ENCODE measurements around the gene ADCY5.

ADCY5 gene

GRCh38 chr3:123301331-123302184, 147.3 kb downstream of the ADCY5 start:
- no peak for ATAC-seq
- no peak for DNase-seq

DNA sequence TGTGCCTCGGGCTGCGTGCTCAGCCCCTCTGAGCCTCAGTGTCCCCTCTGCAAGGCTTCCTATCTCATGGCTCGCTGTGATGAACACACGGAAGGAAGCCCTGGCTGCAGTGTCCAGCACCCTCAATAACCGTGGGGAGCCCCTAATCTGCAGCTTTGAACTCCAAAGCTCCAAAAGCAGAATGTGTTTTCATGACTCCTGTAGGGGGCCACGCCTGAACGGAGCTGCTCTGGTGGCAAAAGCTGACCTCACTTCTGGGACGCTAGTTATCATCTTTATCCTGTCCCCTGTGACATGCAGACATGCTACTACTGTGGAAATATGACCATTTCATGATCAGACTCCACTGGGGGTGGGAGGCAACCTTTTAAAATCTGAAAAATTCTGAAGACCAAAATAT, 148.3 kb downstream of the ADCY5 start:
- DNase-seq, result no peak
- ATAC-seq, result no peak

GRCh38 chr3:123300056-123300455, 148.8 kb downstream of the ADCY5 start:
- DNase-seq, result no peak
- ATAC-seq, result no peak

- DNase-seq, result no peak
Measured at GRCh38 chr3:123299581-123299980, 149.3 kb downstream of the ADCY5 start.

DNA sequence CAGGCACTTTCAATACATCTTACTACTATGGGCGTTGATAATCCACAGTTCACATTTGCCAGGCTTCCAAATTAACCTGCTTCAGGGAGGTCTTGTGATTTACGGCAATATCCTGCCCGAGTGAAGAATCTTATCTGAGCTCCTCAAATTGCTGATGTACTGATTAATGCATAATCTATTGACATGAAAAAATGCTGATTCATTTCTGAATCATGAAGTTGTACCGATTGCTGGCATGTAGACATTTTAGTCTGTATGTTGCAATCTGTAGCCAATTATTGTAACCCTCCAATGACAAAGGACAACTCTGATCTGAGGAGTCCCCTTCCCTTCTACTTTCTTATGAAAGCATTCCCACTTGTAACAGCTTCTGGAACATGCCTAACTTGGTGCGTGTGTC, 150.0 kb downstream of the ADCY5 start:
- DNase-seq, result no peak
- ATAC-seq, result no peak

More at GRCh38 chr3:123299581-123299980, 149.3 kb downstream of the ADCY5 start:
- ATAC-seq, result no peak

DNA sequence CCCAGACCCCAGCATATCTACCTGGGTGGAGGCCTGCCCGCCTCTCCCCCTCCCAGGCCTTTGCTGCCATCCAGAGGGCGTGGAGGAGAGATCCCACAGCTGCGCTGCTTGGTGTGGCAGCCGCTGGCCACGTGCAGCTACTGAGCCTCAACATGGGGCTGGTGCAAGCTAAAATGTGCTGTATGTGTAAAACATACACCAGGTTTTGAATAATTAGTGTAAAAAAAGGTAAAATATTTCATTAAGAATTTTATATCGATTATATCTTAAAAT, 151.3 kb downstream of the ADCY5 start:
- ATAC-seq (no peak), DNase-seq (no peak)

- ATAC-seq (no peak), DNase-seq (no peak)
Measured at GRCh38 chr3:123296836-123297626, 151.9 kb downstream of the ADCY5 start.

DNA sequence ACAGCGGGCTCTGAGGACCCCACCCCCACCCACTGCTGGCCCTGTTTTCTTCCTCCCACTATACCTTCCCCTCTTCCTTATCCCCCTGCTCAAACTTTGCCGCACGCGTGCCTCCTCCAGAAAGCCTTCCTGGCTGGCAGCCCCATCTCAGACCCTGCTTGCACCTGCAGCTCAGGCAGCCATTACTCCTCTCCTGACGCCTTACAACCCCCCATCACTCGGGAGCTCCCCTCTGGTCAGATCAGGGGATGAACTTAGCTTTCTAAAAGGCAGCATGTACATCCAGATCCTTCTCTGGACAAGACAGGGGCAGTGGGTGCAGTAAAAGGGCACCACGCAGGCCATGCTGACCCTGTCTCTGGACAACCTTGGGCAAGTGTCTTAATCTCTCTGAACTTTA, 152.6 kb downstream of the ADCY5 start:
- no peak for ATAC-seq
- DNase-seq, result no peak

DNA sequence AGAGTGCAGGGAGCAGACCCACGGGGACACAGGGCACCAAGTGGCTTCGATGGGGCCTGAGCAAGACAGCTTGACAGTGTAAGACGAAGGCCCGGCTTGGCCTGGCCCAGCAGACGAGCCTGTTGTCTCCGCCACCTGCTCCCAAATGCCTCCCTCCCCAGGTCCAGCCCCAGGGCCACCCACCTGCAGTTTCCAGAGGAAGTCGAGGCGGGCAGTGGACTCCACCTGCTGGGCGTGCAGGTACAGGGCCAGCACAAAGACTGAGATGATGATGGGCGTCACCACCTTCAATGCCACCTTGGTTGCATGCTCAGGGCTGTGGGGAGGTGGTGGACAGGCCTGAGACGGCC, 153.0 kb downstream of the ADCY5 start:
- ATAC-seq (no peak), DNase-seq (no peak)

DNA sequence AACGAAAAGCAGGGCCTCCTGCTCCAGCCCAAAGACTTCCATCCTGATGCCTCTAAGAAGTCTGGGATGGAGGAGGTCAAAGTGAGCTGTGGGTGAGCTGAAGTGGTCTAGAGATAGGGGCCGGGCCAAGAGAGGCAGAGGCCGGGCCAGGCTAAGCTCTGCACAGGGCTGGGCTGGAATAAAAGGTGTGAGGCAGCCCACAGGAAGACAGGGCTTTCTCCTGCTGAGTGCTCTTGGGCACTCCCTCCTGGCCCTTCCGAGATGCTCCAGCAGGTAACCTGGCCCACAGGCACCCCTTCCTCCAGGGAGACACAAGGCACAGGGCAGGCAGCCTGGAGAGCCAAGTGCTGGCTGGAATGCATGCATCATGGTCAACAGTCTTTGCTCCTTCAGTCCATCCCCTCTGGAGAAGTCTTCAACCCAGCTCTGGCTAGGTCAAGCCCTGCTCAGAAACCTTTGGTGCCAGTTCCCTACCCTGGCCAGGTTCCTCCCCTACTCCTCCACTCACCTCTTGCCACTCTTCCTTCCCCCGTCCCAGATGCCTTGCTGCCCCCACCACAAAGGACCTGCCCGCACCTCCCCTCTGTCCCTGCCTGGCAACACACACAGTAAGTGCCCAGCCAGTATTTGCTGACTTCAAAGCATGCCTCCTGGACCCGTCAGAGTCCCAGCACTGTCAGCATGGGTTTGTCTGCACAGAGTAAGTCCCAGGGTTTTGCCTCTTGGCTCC, 153.6 kb downstream of the ADCY5 start:
- ATAC-seq (no peak), DNase-seq (no peak)

DNA sequence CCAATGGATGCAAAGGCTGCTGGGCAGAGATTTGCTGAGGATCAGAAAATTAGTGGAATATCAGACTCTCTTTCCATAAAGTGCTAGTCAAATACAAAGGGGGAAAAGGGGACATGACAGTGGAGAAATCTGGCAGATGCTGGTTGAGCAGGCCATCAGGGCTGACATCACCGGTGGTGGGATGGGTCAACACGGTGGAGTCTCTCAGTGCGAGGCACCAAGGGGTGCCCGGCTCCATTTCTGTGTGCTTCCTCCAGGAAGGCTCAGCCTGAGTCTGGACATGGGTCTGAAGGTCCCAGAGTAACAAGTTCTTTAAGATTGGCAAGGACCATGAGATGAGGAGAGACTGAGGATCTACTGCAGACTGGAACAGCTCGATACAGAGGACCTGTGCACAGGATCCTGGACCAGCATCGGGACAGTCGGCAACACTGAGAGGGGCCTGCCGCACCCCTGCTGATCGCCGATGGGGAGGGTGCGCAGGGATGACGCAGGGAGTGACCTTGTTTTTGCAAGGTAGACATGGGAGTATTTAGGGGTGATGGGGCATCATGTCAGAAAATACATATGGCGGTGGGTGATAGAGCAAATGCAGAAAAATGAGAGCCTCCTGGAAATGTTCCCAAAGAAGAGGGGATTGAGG, 154.5 kb downstream of the ADCY5 start:
- no peak for ATAC-seq
- DNase-seq, result no peak

GRCh38 chr3:123292321-123293310, 156.3 kb downstream of the ADCY5 start:
- no peak for ATAC-seq
- DNase-seq, result no peak

DNA sequence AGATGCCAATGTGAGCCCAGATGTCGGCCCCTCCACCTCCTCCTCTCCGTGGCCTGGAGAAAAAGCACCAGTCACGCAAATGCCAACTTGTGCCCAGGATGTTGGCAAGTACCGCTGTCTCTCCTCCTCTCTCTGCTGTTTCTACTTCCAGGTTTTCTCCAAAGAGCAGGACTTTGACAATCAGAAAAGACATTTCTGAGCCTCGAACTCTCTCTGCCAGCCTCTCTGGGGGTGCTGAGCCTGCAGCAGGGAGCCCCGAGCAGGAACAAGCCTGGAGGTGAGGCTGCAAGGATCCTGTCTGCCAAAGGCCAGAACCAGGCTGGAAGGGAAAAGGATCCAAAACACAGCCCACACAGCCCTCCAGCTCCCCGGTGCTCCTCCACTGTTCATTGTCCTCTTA, 157.5 kb downstream of the ADCY5 start:
- no peak for ATAC-seq
- DNase-seq, result no peak

- no peak for DNase-seq
- ATAC-seq, result no peak
Measured at GRCh38 chr3:123290962-123291361, 157.9 kb downstream of the ADCY5 start.

GRCh38 chr3:123290107-123290930, 158.6 kb downstream of the ADCY5 start:
- ATAC-seq, result no peak
- no peak for DNase-seq

DNA sequence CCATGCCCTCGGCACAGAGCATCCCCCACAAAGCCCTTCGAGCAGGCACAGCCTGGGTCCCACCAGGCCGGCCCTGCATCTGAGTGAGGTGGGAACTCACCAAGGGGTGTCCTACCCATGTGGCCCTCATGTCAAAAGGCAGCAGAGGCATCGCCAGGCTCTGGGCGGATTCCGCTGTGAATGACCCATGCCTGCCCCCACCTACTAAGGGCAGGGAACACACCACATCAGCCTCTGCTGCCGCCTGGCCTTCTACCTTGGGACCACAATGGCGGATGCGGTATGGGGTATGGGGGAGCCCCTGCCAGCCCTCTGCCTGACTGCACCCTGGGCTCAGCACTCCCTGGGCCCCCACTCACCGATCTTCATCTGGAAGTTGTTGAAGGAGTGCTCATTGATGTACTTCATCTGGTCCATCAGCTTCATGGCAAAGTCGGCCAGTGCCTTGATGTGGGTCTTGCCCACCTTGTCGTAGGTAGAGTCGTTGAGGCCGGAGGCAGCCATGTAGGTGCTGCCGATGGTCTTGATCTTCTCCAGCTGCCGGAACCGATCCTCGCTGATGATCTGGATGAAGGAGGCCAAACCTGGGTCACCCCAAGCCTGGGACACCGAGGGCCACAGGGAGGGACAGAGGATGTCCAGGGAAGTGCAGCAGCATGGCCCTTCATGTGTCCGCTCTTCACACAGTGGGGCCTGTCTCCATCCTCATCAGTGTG, 159.3 kb downstream of the ADCY5 start:
- DNase-seq (no peak), ATAC-seq (no peak)

DNA sequence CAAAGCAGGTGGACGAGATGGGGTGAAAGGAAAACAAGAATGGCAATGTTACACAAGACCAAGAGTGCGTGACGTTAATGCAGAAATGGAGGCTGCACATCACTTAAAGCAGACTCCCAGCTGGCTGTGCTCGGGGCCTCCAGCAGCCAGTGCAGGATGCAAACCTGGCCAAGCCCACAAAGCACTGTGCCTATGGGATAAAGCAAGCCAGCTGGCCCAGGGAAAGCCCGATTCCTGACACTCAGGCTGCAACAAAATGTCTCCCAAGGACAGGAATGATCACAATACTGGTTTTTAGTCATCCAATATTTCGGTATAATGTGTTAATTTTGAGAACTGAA, 161.0 kb downstream of the ADCY5 start:
- ATAC-seq (no peak), DNase-seq (no peak)

DNA sequence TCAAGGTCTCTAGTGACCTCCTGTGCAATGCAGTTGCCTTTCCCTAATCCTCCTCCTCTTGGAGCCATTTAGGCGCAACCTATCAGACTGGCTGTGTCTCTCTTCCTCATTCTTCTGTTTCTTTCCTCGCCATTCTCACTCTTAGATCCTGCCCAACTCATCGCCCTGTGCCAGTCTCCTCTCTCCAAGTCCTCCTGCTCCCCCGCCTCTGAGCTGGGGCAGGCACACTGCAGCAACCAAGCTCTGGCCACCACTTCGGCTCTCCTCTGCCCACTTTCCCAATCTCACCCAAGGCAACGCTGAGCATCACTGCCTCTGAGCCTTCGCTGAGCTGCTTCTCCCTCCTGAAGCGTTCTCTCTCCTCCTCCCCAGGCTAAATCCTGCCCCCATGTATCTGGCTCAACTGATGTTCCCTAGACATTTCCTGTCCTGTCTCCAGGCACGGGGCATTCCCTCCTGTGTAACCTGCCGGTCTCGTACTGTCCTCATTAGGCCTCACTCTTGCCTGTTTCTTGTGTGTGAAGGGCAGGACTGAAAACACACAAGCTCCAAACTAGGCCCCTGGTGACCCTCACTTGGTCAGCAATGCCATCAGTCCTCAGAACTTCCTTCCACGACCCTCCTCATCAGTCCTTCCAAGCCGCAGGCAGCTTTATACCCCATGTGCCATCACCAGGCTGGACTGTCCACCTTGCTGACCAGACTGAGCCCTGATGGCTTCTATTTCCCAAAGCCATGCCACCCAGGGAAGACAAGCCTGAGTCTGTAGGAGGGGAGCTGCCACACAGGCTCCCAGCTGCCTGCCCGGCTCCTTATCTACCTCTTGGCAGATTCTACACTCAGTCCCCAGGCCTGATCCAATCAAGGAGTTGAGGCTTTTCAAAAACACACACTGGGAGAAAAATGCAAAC, 161.6 kb downstream of the ADCY5 start:
- DNase-seq (no peak), ATAC-seq (no peak)
